ENCODE data around the gene GLIS1.
"Not testable (repeated sequence)": the region's sequence is repeated elsewhere in the genome, so short reads cannot be mapped to it uniquely, and the experiment has no call there.

The GLIS1 gene

DNA sequence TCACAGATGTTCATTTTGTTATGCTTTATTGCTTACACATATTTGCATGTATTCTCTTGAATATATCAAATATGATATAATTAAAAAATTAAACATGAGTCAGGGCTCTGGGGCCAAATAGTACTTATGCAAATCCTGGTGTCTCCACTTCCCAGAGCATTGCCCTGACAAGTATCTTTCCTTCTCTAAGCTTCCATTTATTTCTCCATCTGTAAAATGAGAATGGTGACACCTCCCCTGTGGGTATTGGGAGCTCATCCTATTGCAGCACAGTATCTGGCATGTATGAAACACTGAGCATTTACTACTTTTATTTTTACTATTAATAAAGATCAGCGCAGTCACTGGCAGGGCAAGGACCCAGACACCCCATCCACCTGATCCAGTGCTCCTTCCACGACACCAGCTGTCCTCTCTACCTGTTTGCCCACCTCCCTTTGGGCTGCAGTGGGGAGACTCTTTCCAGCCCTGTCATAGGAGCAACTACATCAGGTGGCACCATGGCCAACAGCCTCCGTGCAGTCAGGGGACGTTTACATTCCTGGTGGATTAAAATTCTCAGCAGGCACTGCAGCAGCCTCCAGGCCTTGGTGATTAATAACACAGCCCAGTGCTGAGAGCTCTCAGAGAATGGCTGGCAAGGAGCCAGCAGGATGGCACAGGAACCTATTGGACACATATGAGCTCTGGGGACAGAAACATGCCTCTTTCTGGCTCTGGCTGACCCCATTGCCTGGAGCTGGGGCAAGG, 166.7 kb downstream of the GLIS1 start:
- in situ Hi-C loops (cut with MboI; ENCODE audit: low sequenced_read_pairs) = no loop called here

DNA sequence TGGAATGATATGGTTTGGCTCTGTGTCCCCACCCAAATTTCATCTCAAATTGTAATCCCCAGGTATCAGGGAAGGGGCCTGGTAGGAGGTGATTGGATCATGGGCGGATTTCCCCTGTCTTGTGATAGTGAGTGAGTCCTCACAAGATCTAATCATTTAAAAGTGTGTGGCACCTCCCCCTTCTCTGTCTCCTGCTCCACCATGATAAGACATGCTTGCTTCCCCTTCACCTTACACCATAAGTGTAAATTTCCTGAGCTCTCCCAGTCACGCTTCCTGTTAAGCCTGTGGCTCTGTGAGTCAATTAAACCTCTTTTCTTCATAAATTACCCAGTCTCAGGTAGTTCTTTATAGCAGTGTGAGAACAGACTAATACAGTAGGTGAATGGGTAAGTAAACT, 170.4 kb downstream of the GLIS1 start:
- in situ Hi-C loops (cut with MboI; ENCODE audit: low sequenced_read_pairs) = no loop called here

- in situ Hi-C loops (cut with MboI; ENCODE audit: low sequenced_read_pairs) = no loop called here
These were observed 171.1 kb downstream of the GLIS1 start for GRCh38 chr1:53567851-53568250.

DNA sequence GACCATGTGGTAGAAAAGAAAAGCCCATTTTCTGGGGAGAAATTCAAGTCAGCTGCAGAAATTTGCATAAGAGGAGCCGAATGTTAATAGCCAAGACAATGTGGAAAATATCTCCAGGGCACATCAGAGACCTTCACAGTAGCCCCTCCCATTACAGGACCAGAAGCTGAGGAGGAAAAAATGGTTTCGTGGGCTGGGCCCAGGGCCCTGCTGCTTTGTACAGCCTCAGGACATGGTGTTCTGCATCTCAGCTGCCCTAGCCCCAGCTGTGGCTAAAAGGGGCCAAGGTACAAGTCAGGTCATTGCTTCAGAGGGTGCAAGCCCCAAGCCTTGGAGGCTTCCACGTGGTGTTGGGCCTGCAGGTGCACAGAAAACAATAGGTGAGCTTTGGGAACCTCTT, 171.5 kb downstream of the GLIS1 start:
- in situ Hi-C loops (cut with MboI; ENCODE audit: low sequenced_read_pairs) = no loop called here

GRCh38 chr1:53563611-53564010, 175.4 kb downstream of the GLIS1 start:
- in situ Hi-C loops (cut with MboI; ENCODE audit: low sequenced_read_pairs) = no loop called here

GRCh38 chr1:53562981-53563379, 176.0 kb downstream of the GLIS1 start:
- in situ Hi-C loops (cut with MboI; ENCODE audit: low sequenced_read_pairs) = no loop called here

GRCh38 chr1:53562291-53562980, 176.5 kb downstream of the GLIS1 start:
- in situ Hi-C loops (cut with MboI; ENCODE audit: low sequenced_read_pairs) = no loop called here

DNA sequence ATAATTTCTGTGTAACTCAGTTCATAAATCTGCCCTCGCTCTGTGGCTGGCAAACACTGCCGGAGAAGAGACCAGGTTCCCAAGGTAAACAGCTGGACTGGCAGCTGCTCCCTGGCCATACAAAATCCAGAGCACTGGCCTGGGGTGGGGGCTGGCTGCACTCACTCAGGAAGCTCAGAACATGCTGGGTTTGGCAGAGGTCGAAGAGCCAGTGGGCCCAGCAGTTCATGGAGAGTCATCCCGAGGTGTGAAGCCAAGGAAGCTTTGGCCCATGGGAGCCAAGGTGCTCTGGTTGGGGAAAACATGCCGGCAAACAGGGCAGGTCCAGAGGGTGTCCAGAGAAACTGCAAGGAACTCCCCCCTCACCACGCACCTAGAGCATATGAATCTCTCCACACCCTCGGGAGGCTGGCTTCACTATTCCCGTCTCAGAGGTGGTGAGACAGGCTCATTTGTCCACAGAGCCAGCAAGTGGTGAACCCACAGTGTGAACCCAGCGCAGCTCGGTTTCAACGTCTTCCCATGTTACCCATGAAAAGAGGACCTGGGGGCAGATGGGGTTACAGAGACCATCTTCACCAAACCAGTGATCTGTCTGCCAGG, 177.4 kb downstream of the GLIS1 start:
- in situ Hi-C loops (cut with MboI; ENCODE audit: low sequenced_read_pairs) = no loop called here

- in situ Hi-C loops (cut with MboI; ENCODE audit: low sequenced_read_pairs) = no loop called here
These were observed 178.1 kb downstream of the GLIS1 start for GRCh38 chr1:53560581-53561502.

- in situ Hi-C loops (cut with MboI; ENCODE audit: low sequenced_read_pairs) = no loop called here
These were observed 178.9 kb downstream of the GLIS1 start for GRCh38 chr1:53559854-53560580.

GRCh38 chr1:53559391-53559815, 179.6 kb downstream of the GLIS1 start:
- in situ Hi-C loops (cut with MboI; ENCODE audit: low sequenced_read_pairs) = no loop called here

- in situ Hi-C loops (cut with MboI; ENCODE audit: low sequenced_read_pairs) = no loop called here
These were observed 180.1 kb downstream of the GLIS1 start for GRCh38 chr1:53558739-53559315.

GRCh38 chr1:53557830-53558738, 180.9 kb downstream of the GLIS1 start:
- in situ Hi-C loops (cut with MboI; ENCODE audit: low sequenced_read_pairs) = no loop called here

DNA sequence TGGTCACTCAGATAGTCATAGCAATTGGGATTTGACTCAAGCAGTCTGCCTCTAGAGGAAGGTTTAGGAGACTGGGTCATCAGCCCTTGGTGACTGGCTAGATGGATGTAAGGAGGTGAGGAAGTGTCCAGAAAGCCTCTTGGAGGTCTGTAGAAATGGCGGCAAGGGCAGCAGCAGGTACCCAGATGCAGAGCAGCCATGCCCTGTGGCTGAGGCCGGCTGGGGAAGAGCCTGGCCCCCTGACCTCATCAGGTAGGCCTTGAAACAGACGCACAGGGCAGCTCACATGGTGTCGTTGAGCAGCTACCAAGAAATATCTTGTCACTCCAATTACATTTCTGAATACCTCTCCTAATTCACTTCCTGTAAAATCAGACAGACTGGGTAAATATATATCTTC, 181.6 kb downstream of the GLIS1 start:
- in situ Hi-C loops (cut with MboI; ENCODE audit: low sequenced_read_pairs) = no loop called here

DNA sequence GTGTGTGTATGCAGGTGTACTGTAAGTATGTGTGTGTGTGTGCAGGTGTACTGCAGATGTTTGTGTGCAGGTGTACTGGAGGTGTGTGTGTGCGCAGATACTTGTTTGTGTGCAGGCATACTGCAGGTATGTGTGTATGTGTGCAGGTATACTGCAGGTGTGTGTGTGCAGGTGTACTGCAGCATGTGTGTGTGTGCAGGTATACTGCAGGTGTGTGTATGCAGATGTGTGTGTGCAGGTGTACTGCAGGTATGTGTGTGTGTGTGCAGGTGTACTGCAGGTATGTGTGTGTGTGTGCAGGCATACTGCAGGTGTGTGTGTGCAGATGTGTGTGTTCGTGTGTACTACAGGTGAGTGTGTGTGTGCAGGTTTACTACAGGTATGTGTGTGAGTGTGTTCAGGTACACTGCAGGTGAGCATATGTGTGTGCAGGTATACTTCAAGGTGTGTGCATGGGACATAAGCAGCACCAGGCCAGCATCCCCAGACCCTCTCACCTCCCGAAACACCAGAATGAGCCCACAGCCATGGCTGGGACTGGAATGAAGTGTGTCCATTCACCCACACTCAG, 182.2 kb downstream of the GLIS1 start:
- in situ Hi-C loops (cut with MboI; ENCODE audit: low sequenced_read_pairs) = no loop called here

GRCh38 chr1:53555620-53556326, 183.2 kb downstream of the GLIS1 start:
- in situ Hi-C loops (cut with MboI; ENCODE audit: low sequenced_read_pairs) = not testable (repeated sequence)

DNA sequence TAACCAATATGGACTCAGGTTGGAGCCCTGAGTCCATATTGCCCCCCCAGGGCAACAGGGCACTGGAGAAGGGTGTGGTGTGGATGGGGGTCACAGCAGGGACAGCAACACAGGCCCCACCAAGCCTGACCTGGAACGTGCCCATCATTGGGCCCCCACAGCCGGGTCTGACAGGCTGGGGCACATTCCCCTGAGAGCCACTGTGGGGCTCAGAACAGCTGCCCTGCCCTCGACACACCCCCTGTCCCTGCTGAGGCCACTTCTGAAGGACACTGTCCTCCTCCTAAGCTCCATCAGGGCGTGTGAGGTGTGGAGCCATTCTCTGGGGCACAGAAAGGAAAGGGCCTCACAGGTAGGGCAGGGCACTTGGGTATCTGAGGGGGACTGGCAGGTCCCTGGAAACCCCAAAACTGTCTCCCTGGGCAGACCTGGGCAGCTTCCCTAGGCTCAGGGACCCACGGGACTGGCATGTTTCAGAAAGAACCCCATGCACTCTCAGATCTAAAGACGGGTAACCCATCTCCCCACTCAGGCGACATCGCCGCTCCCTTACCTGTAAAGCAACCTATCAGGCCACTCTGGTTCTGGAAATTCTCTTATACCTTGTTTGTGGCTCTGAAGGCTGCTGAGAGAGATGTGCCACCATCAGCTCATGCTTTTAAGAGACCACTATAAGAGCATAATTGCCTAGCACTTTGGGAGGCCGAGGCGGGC, 184.2 kb downstream of the GLIS1 start:
- in situ Hi-C loops (cut with MboI; ENCODE audit: low sequenced_read_pairs) = no loop called here
